Left forelimb (tissue), 1 donor: Measurements from ENCODE around the gene ALS2.
"Not testable (repeated sequence)": the region's sequence is repeated elsewhere in the genome, so short reads cannot be mapped to it uniquely, and the experiment has no call there.

Experiments
- DNase-seq: peaks from one replicate; pipeline ENCODE4 v3.0.0-alpha.2; 2018; ENCODE audit warnings: low spot score

Gene ALS2

DNA sequence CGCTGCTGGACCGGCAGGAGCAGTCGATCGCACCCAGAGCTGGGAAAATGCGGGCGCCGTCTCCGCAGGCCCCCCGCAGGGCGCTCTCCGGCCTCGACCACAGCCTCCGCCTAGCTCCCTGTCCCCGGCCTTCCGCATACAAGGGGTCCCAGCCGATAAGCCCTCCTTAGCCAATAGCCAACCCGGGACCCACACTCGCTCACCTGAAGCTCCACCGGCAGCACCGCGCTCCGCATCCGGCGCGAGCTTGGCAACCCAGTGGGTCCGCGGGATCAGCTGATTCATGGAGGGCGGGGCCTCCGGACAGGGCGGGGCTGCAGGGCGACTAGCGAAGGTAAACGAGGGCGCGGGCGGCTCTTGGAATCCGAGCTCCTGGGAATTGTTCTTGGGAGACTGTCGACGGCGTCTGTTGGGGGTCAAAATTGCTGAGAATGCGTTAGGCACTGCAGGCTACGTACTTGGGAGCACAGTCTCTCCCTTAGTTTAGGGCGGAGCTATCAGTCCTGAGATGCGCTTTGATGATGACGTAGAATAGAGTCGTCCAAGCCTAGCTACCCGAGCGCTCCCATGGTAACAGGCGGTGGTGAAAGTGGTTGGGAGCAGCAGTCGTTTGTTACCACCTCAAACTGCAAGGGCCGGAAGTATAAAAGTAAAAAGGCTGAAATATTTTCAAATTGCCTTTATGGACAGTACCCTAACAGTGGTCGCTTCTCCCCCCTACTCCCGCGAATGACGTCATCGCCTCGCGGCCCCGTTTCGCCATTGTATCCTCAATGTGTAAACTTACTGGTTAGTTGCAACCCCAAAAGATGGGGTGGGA lies at the start of gene ALS2:
ALS2 (minus strand) TSS at position 260 of the 820 bp plus-strand sequence. CDS start 12,048 bp downstream, outside the sequence.
- DNase-seq = peak; percentile 95

GRCh38 chr2:201828220-201828619 lies 47.5 kb upstream of the ALS2 start:
- no peak for DNase-seq

DNA sequence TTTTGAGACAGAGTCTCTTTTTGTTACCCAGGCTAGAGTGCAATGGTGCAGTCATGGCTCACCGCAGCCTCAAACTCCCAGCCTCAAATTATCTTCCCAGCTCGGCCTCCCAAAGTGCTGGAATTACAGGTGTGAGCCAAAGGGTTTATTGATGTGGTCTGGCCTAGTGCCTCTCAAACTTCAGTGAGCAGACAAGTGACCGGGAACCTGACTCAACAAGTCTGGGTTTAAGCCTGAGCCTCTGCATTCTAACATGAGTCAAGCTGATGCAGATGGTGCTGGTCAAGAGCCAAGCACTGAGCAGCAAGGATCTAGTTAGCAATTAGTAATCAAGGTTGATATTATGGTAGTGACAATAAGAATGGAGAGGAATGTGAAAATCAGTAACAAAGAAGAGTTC lies 46.9 kb upstream of the ALS2 start:
- no peak for DNase-seq

GRCh38 chr2:201824212-201824611 lies 43.5 kb upstream of the ALS2 start:
- no peak for DNase-seq

GRCh38 chr2:201821080-201821479 lies 40.3 kb upstream of the ALS2 start:
- DNase-seq = no peak

- no peak for DNase-seq
These were observed 39.8 kb upstream of the ALS2 start for GRCh38 chr2:201820383-201821007.

GRCh38 chr2:201816657-201817575 lies 36.2 kb upstream of the ALS2 start:
- DNase-seq = no peak

DNA sequence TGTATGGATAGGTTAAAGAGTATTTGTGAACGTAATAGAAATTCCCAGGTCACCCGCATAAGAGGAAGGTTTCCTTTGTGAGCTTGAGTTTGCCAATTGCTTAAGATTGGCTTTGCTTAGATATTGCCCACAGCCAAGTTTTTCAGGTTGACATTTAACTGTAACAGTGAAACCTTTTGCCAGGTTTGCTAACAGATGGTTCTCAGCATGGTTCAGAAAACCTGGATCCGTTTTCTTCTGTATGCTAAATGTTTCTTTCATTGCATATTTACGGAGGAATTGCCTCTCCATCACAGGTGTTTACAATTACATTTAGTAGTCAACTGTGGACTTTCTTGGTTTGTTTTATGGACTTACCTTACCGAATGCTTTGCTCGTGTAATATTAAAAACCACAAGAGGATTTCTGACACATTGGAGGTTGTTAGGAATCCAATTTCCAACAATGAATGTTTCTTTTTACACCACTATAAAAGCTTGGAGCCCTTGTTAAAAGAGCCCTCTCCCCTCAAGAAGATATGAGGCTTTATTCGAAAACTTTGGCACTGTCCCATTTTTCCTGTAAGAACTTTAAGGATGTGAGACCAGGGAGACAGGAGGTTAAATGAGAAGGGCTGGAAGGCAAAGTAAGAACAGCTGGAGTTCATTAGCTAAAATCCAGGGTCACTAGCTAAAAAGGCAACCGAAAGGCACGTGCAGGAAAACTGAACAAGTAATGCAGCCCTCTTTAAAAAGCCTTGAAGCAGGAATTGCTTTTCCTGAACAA lies 33.4 kb upstream of the ALS2 start:
- no peak for DNase-seq

DNA sequence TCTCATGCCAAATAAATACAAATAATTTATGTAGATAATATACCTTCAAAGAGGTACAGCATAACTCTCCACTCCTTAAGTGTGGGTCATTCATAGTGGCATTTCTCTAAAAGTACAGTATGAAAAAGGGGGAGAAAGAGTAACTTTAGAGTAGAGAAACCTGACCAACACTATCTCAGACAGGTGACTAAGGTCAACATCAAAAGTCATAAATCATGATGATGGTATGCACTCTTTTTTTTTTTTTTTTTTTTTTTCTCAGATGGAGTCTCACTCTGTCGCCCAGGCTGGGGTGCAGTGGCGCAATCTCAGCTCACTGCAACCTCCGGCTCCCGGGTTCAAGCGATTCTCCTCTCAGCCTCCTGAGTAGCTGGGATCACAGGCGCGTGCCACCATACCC lies 29.9 kb upstream of the ALS2 start:
- DNase-seq = not testable (repeated sequence)

DNA sequence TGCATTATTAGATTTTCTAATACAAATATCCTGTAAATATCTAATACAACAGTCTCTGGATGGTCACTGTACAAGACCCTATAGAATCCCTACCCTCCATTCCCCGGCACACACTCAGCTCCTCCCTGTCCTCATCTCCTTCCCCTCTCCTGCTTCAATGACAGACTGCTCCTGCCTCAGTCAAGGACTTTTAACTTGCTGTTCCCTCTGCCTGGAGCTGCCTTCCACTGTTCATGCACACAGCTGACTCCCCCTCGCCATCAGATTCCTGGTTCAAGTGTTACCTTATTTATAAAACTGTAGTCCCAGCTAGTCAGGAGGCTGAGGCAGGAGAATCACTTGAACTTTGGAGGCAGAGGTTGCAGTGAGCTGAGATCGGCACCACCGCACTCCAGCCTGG lies 28.9 kb upstream of the ALS2 start:
- no peak for DNase-seq

DNA sequence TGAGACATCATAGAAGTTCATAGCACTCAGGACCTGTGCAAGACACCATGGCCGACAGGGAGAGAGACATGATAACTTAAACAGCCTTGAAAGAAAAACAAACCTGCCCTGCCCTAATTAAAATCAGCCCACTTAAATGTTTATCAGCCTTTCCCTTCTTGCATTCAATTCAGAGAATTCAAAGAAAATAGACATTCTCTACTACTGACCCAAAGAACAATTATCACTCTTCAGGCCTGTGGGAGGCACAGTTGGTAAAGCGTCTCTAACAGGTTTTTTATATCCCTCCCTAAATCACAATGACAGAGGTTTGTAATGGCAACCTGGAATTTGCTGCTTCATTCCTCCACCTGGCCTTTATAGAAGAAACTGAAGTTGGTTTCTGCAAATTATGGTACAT lies 27.3 kb upstream of the ALS2 start:
- no peak for DNase-seq

GRCh38 chr2:201807452-201807999 lies 26.8 kb upstream of the ALS2 start:
- DNase-seq = no peak

DNA sequence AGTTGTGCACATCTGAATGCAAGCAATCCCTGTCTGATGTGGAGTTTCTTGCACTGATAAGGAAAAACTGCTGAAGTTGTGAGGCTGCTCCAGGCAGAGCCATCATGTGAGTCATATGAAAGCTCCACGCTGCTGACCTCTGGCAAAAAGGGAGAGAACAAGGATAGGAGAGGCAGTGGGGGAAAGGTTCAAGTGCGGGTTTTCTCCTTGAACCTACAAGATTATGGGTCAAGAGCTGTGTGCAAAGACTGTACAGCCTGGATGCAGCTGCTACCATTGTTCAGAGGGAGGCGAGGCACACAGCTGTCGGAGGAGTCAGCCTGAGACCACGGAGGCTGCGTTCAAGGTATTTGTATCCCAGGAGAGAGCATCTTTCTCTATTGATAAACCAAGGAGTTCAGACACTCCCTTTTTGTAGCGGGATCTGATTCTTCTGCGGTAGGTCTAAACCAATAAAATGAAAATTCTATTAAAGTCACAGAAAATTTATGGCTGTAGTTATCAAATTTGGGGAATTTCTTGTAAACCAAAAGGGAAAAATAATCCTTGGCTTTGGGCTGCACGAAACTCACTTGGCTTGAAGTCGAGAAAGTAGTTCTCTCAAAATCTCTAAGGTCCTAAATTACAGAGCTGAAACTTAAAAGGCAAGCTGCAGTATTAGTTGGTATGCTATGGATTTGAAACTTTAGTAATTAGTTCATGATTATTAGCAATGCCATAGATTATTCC lies 25.9 kb upstream of the ALS2 start, which contains the start of gene CDK15:
CDK15 (plus strand) TSS at position 96 of the 729 bp plus-strand sequence; CDS start at position 224, 128 bp downstream.
- DNase-seq = no peak

DNA sequence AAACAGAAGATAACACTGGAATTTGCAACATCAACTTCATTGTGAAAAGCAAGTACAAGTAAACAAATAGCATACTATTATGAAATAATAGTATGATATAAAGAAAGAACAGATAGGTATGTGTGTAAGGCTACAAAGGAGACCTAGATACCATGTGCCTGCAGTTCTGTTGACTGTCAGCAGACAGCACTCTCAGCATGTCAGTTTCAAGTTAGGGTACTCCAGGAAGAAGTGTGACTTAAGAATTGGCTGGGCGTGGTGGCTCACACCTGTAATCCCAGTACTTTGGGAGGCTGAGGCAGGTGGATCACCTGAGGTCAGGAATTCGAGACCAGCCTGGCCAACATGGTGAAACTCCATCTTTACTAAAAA lies 18.2 kb upstream of the ALS2 start:
- not testable (repeated sequence) for DNase-seq

GRCh38 chr2:201798252-201798913 lies 17.6 kb upstream of the ALS2 start:
- no peak for DNase-seq

DNA sequence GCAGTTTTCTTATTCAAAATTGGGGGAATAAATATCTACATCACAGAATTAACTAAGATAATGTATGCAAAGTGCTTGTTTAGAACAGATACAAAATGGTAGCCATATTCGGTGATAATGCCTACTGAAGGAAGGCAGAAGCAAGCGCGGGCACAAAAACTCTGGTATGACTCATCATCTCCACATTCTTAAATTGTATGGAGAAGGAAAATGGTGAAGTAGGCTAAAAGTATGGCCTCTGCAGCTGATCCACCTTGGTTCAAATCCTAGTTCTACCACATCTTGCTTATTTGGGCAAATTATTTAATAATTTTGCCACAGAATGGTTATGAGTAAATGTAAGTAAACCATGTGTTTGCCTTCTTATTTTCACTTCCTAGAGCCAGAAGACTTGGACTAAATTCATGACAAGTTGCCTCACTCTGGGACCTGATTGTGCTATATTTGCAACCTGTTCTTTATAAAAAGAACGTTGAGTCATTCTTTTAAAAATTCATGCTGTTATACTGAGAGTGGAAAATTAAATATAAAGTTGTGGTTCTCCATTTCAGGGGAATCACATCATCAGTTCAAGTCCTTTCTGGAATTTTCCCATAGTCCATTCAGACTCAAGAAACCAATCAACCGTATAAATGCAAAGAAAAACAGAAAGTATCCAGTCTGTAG lies 16.6 kb upstream of the ALS2 start:
- no peak for DNase-seq

- no peak for DNase-seq
These were observed 15.7 kb upstream of the ALS2 start for GRCh38 chr2:201796478-201796865.

DNA sequence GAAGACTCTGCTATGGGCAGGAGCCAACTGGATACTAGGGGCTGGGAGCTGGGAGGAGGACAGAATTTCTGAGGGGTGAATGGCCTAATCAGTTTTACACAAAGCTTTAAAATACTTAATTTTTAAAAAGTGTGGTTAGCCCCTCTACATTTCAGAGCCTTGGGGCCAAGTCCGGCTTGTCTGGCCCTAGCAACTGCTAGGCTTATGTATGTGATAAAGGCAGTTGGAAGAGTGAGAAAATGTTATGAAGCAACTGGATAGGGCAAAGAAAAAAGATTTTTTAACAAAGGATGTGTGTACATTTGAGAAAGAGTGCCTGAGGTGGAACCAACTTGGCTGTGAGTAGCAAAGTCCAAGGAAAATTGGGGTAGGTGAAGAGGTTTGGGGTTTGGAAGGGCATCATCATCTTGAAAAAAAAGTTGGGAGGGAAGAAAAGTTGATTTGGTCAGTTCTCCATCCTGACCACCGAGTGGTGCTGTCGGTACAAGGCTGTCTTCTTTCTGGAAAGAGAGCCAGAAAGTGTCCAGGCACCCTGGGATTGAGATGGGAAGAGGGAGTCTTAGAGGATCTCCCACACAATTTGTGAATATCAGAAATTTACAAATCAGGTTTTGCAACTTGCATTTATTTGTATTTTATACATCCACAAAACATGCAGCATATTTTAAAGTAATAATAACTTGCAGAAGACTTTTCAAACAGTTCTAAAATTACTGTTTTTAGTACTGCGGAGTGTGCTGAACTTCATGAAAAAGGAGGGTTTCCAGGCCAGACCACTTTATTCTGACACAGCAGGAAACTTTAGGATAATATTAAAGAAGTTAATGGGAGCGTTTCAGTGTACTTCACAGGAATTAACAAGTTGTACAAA lies 15.1 kb upstream of the ALS2 start:
- no peak for DNase-seq

DNA sequence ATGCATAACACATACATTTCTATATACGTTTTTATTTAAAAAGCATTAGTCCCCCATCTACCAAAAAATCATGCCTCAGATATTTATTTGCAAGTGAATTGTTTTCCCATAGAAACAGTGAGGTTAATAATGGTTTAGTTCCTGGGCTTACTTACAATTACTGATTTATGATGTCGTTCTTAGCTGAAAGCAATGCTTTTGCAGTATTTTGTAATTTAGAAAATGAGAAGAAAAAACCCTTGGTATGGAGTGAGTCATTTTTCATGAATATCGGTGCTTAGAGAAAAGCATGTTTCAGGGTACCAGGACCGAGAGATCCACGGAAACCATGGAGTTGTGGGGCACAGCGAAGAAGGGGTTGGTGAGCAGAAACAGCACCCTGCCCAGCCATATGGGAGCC lies 13.6 kb upstream of the ALS2 start:
- no peak for DNase-seq
